ENCODE measurements around the gene PTPA.
"Not testable (repeated sequence)": the region's sequence is repeated elsewhere in the genome, so short reads cannot be mapped to it uniquely, and the experiment has no call there.

The PTPA gene

DNA sequence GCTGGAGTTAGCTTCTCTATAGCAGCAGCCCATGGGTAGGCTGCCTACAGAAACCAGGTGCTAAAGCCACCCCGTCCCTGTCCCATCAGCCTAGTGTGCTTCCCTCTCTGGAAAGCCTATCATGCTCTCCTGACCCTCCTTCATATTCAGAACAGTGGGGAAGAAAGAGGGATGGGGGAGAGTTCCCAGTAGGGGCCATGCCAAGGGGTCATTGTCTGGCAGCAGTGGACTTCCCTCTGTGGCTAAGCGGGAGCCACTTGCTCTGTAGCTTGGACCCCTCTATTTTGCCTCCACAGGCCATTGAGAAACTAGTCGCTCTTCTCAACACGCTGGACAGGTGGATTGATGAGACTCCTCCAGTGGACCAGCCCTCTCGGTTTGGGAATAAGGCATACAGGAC, 17.5 kb downstream of the PTPA start:
- Histone ChIP-seq H3K4me1 (ENCODE audit: control insufficient read depth, insufficient read depth, low read length) (no peaks in the 10 kb centered on the region), H3K27ac (ENCODE audit: extremely low read depth, low read depth, low read length) (no peak overlapping the region), H3K9me3 (ENCODE audit: control insufficient read depth, insufficient read depth, low read depth, low read length) (no peaks in the 10 kb centered on the region), H3K36me3 (ENCODE audit: control insufficient read depth in 2 of 2, insufficient read depth in 1 of 2, low read length in 2 of 2) (peaks cover 0 to 78% of the 10 kb centered on the region in 2 experiments), H3K4me3 (ENCODE audit: low read depth, low read length) (no peak overlapping the region)
- ChIA-PET POLR2A (no interaction called here), CTCF (interaction anchor here (0.6 to 23.6 kb wide), 4 partner anchors 11 to 623 kb away, joined by 3 to 507 read pairs (median 20); partner anchors contain the start of genes C9orf50 and NTMT1)
- TF ChIP-seq ZNF362 (tag by site-specific recombination; IDR thresholded peaks at IDR 0.05) (no peak), ZNF354C (tag by site-specific recombination; IDR thresholded peaks at IDR 0.05; ENCODE audit: borderline replicate concordance, low read depth) (no peak), ZNF426 (tag by site-specific recombination; IDR thresholded peaks at IDR 0.05) (no peak), ZNF621 (tag by site-specific recombination; IDR thresholded peaks at IDR 0.05) (no peak), HOXC10 (CRISPR knock-in tag; IDR thresholded peaks at IDR 0.05) (no peak), ZFP69B (tag by site-specific recombination; IDR thresholded peaks at IDR 0.05) (no peak), ZEB2 (tag by site-specific recombination; IDR thresholded peaks at IDR 0.05) (no peak)

- H3K4me1 ChIP-seq (ENCODE audit: control insufficient read depth, insufficient read depth, low read length); H3K9me3 ChIP-seq (ENCODE audit: control insufficient read depth, insufficient read depth, low read depth, low read length); H3K27ac ChIP-seq (ENCODE audit: extremely low read depth, low read depth, low read length); H3K4me3 ChIP-seq (ENCODE audit: low read depth, low read length): not testable (repeated sequence)
- peaks cover 0 to 76% of the 10 kb centered on the region in 2 experiments for H3K36me3 ChIP-seq (ENCODE audit: control insufficient read depth in 2 of 2, insufficient read depth in 1 of 2, low read length in 2 of 2)
- ChIA-PET POLR2A (interaction anchor here (0.6 to 2.0 kb wide), 4 partner anchors 10 to 441 kb away, joined by 3 to 13 read pairs (median 7); partner anchors contain the start of gene IER5L), CTCF (interaction anchor here (0.6 to 23.6 kb wide), 23 partner anchors 9 to 1532 kb away, joined by 3 to 507 read pairs (median 4); partner anchors contain the start of genes C9orf50, NTMT1 and PTPA)
- peak; percentile 67; the same call in 1 of the 2 replicates for TF ChIP-seq MYNN (tag by site-specific recombination; IDR thresholded peaks at IDR 0.05; ENCODE audit: borderline replicate concordance)
Measured at GRCh38 chr9:129130271-129130670, 19.1 kb downstream of the PTPA start.

GRCh38 chr9:129130791-129131190, 19.6 kb downstream of the PTPA start:
- no peak overlapping the region for H3K4me3 ChIP-seq (ENCODE audit: low read depth, low read length)
- ChIA-PET POLR2A (interaction anchor here (0.6 to 2.0 kb wide), 5 partner anchors 9 to 509 kb away, joined by 3 to 13 read pairs (median 7); partner anchors contain the start of gene IER5L), CTCF (interaction anchor here (0.6 to 23.6 kb wide), 25 partner anchors 9 to 768 kb away, joined by 3 to 507 read pairs (median 5); partner anchors contain the start of genes C9orf50, DOLPP1, NTMT1 and PTPA)
- H3K36me3 ChIP-seq (ENCODE audit: control insufficient read depth in 2 of 2, insufficient read depth in 1 of 2, low read length in 2 of 2): peaks cover 0 to 76% of the 10 kb centered on the region in 2 experiments
- H3K9me3 ChIP-seq (ENCODE audit: control insufficient read depth, insufficient read depth, low read depth, low read length): no peaks in the 10 kb centered on the region
- H3K4me1 ChIP-seq (ENCODE audit: control insufficient read depth, insufficient read depth, low read length): no peaks in the 10 kb centered on the region
- TF ChIP-seq ZNF146 (tag by site-specific recombination; IDR thresholded peaks at IDR 0.05) (peak; percentile 99), ZNF335 (tag by site-specific recombination; conservative IDR thresholded peaks at IDR 0.05) (no peak), ZNF558 (tag by site-specific recombination; IDR thresholded peaks at IDR 0.05) (no peak)
- no peak overlapping the region for H3K27ac ChIP-seq (ENCODE audit: extremely low read depth, low read depth, low read length)

GRCh38 chr9:129131300-129132145, 20.3 kb downstream of the PTPA start:
- H3K4me1 ChIP-seq (ENCODE audit: control insufficient read depth, insufficient read depth, low read length): no peaks in the 10 kb centered on the region
- peaks cover 0 to 79% of the 10 kb centered on the region in 2 experiments for H3K36me3 ChIP-seq (ENCODE audit: control insufficient read depth in 2 of 2, insufficient read depth in 1 of 2, low read length in 2 of 2)
- H3K4me3 ChIP-seq (ENCODE audit: low read depth, low read length): no peak overlapping the region
- H3K27ac ChIP-seq (ENCODE audit: extremely low read depth, low read depth, low read length): no peak overlapping the region
- CTCF ChIA-PET: interaction anchor here (0.5 to 23.6 kb wide), 48 partner anchors 8 to 1076 kb away, joined by 3 to 507 read pairs (median 4); partner anchors contain the start of genes C9orf50, DOLPP1, IER5L and NTMT1
- POLR2A ChIA-PET: interaction anchor here (0.6 to 2.0 kb wide), 10 partner anchors 9 to 509 kb away, joined by 3 to 13 read pairs (median 6); partner anchors contain the start of genes IER5L and NTMT1
- no peaks in the 10 kb centered on the region for H3K9me3 ChIP-seq (ENCODE audit: control insufficient read depth, insufficient read depth, low read depth, low read length)
- TF ChIP-seq, protein P1, sequence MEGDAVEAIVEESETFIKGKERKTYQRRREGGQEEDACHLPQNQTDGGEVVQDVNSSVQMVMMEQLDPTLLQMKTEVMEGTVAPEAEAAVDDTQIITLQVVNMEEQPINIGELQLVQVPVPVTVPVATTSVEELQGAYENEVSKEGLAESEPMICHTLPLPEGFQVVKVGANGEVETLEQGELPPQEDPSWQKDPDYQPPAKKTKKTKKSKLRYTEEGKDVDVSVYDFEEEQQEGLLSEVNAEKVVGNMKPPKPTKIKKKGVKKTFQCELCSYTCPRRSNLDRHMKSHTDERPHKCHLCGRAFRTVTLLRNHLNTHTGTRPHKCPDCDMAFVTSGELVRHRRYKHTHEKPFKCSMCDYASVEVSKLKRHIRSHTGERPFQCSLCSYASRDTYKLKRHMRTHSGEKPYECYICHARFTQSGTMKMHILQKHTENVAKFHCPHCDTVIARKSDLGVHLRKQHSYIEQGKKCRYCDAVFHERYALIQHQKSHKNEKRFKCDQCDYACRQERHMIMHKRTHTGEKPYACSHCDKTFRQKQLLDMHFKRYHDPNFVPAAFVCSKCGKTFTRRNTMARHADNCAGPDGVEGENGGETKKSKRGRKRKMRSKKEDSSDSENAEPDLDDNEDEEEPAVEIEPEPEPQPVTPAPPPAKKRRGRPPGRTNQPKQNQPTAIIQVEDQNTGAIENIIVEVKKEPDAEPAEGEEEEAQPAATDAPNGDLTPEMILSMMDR (tag by site-specific recombination; IDR thresholded peaks at IDR 0.05): peak; percentile 86
- no peak for TF ChIP-seq ZNF335 (tag by site-specific recombination; conservative IDR thresholded peaks at IDR 0.05)
- TF ChIP-seq ZNF513 (tag by site-specific recombination; IDR thresholded peaks at IDR 0.05): peak; percentile 74
- peak; percentile 100 for TF ChIP-seq ZNF664 (tag by site-specific recombination; IDR thresholded peaks at IDR 0.05)
- no peak for TF ChIP-seq HOXC10 (CRISPR knock-in tag; IDR thresholded peaks at IDR 0.05)
- TF ChIP-seq ZNF654 (tag by site-specific recombination; IDR thresholded peaks at IDR 0.05; ENCODE audit: low read depth): peak; percentile 69
- TF ChIP-seq, protein P2, sequence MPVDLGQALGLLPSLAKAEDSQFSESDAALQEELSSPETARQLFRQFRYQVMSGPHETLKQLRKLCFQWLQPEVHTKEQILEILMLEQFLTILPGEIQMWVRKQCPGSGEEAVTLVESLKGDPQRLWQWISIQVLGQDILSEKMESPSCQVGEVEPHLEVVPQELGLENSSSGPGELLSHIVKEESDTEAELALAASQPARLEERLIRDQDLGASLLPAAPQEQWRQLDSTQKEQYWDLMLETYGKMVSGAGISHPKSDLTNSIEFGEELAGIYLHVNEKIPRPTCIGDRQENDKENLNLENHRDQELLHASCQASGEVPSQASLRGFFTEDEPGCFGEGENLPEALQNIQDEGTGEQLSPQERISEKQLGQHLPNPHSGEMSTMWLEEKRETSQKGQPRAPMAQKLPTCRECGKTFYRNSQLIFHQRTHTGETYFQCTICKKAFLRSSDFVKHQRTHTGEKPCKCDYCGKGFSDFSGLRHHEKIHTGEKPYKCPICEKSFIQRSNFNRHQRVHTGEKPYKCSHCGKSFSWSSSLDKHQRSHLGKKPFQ (tag by site-specific recombination; IDR thresholded peaks at IDR 0.05): no peak
- no peak for TF ChIP-seq ZNF544 (tag by site-specific recombination; IDR thresholded peaks at IDR 0.05)
- no peak for TF ChIP-seq ZXDB (tag by site-specific recombination; IDR thresholded peaks at IDR 0.05)
- peak; percentile 36 for TF ChIP-seq ZNF660 (tag by site-specific recombination; IDR thresholded peaks at IDR 0.05)
- 0 out of 2 replicates have a peak, but pooled peaks have one; percentile 12 for TF ChIP-seq ZNF785 (tag by site-specific recombination; IDR thresholded peaks at IDR 0.05)

Data from HEK293 (cell line).